Upper lobe of left lung (tissue), 6 donors: ENCODE measurements around the gene VOPP1. TPM values are rescaled to one million over a fixed set of nuclear protein-coding genes. Genes with fewer than 3 reads are reported as not detected.

ENCODE experiments used
- ATAC-seq, 2 donors: fragments of 200-7000 bp; cut with Tn5 transposase; one replicate each; pipeline ENCODE4 v1.9.1; 2022; ENCODE audit warnings: mild to moderate bottlenecking in 2 of 2, moderate library complexity in 2 of 2; ENCODE audit not compliant: low FRiP score in 2 of 2
- DNase-seq, 2 donors: peaks; one replicate each; pipeline ENCODE4 v3.0.0-alpha.2; 2019 to 2020
- H3K27ac ChIP-seq, 4 donors: fragments of 200-600 bp; sonication (generic); one replicate each; pipeline ENCODE4 v1.5.1; 2016 to 2019
- H3K27me3 ChIP-seq, 4 donors: fragments of 200-600 bp; sonication (generic); one replicate each; pipeline ENCODE4 v1.5.1; 2017 to 2019
- H3K36me3 ChIP-seq, 4 donors: fragments of 200-600 bp; sonication (generic); one replicate each; pipeline ENCODE4 v1.5.1; 2016 to 2019
- H3K4me1 ChIP-seq, 4 donors: fragments of 200-600 bp; sonication (generic); one replicate each; pipeline ENCODE4 v1.5.1; 2018 to 2019
- H3K4me3 ChIP-seq, 4 donors: fragments of 200-600 bp; sonication (generic); one replicate each; pipeline ENCODE4 v1.5.1; 2017 to 2019; ENCODE audit warnings: mild to moderate bottlenecking in 2 of 4, moderate library complexity in 1 of 4
- H3K9me3 ChIP-seq, 4 donors: fragments of 200-600 bp; sonication (generic); one replicate each; pipeline ENCODE4 v1.5.1; 2018 to 2019
- CTCF ChIP-seq, 6 experiments: fragments of 450-650 bp in 4 of 6; fragments of 200-600 bp in 2 of 6; sonication (generic) in 2 of 6; IDR thresholded peaks; one replicate each; pipeline ENCODE4 v1.5.1; 2016 to 2019; ENCODE audit warnings: antibody characterized with exemption in 6 of 6
- EP300 ChIP-seq, 4 donors: sonication (generic); formaldehyde crosslinking; IDR thresholded peaks; one replicate each; pipeline ENCODE4 v1.5.1; 2017; ENCODE audit warnings: antibody characterized with exemption in 4 of 4, control low read depth in 2 of 4
- POLR2A ChIP-seq, 4 donors: fragments of 450-650 bp; IDR thresholded peaks; one replicate each; pipeline ENCODE4 v1.5.1; 2016 to 2017; ENCODE audit warnings: antibody characterized with exemption in 4 of 4, mild to moderate bottlenecking in 2 of 4
- POLR2AphosphoS5 ChIP-seq, 2 donors: sonication (generic); formaldehyde crosslinking; IDR thresholded peaks; one replicate each; pipeline ENCODE4 v1.5.1; 2017; ENCODE audit warnings: antibody characterized with exemption in 2 of 2
- WGBS, 2 donors: methylation state at CpG; one replicate each; pipeline ENCODE4 v1.1.5; 2017 to 2018; 5-methylcytosine and 5-hydroxymethylcytosine counted together
- total RNA-seq, 6 donors: library from RNA; depleted of rRNA in 4 of 6; stranded (reverse); fragments of >200 nt in 4 of 6; gene quantifications; one replicate each; pipeline versions ENCODE4 v1.1.0 to v1.2.1, GENCODE V29; 2016 to 2021
- donor health status: DM: no; HTN: no; CAD: no; lungs with moderate emphysema.
- donor health status: DM: no; HTN: yes; CAD: no; lungs with severe emphysema.

The VOPP1 gene
- total RNA-seq, 6 donors from 2014 or later, result 27.2 to 67.6 (median 45.0) TPM

- H3K9me3 ChIP-seq, result no peaks in the 10 kb centered on the region
- 81 to 90% methylated on average over 1 of the region's 1 CpG for WGBS, 2 donors
- H3K27me3 ChIP-seq, result no peaks in the 10 kb centered on the region
- TF ChIP-seq POLR2AphosphoS5 (IDR thresholded peaks at IDR 0.05) (no peak), EP300 (IDR thresholded peaks at IDR 0.05) (no peak), CTCF (IDR thresholded peaks at IDR 0.05) (no peak), POLR2A (IDR thresholded peaks at IDR 0.05) (no peak)
- H3K36me3 ChIP-seq, result no peaks in the 10 kb centered on the region
- no peak for DNase-seq
- H3K4me1 ChIP-seq, result peaks cover 0 to 6% (median 2%) of the 10 kb centered on the region in 4 donors
- ATAC-seq, result no peak
- no peak overlapping the region for H3K27ac ChIP-seq
- no peak overlapping the region for H3K4me3 ChIP-seq
Observed at GRCh38 chr7:55592492-55592891, 20.2 kb upstream of the VOPP1 start.

DNA sequence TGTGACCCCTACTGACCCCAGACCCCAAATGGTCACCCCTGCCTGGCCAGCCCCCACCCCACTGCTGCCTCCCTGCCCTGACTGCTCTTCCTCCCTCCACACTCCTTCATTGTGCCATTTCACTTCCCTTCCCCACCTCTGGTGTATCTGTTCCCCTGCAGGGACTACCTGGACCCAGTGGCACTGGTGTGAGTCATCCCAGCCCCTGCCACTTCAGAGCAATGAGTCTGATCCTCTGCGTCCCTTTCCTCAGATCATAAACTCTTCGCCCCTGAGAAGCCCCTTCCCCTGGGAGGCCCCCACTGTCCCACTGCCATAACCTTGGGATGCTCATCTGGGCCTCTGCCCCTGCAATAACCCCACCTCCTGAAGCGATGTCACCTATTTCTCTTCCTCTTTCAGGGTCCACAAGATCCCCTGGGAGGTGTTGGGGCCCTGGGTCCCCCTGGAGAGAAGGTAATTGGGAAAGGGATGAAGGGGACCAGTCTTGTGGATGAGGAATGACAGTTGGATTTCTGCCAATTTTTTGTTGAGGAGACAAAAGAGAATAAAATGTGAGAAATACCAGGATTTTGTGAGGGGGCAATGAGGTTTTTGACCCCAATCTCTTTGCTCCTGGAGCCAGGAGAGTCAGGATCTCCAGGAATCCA, 19.1 kb upstream of the VOPP1 start:
- 83 to 84% methylated on average over 3 of the region's 3 CpGs for WGBS, 2 donors
- ATAC-seq, result no peak
- no peak overlapping the region for H3K4me3 ChIP-seq

GRCh38 chr7:55590517-55591281, 18.4 kb upstream of the VOPP1 start:
- DNase-seq, result no peak
- WGBS, 2 donors, result 76 to 92% methylated on average over 6 to 8 of the region's 8 CpGs
- H3K27me3 ChIP-seq, result no peaks in the 10 kb centered on the region

More for the DNA sequence above, 19.1 kb upstream of the VOPP1 start:
- Histone ChIP-seq H3K27ac (no peak overlapping the region), H3K4me1 (peaks cover 0 to 6% (median 2%) of the 10 kb centered on the region in 4 donors), H3K9me3 (no peaks in the 10 kb centered on the region), H3K36me3 (no peaks in the 10 kb centered on the region), H3K27me3 (no peaks in the 10 kb centered on the region)
- TF ChIP-seq CTCF (IDR thresholded peaks at IDR 0.05), result no peak
- no peak for TF ChIP-seq POLR2AphosphoS5 (IDR thresholded peaks at IDR 0.05)
- TF ChIP-seq POLR2A (IDR thresholded peaks at IDR 0.05), result no peak
- DNase-seq, result no peak

GRCh38 chr7:55589905-55590304, 17.6 kb upstream of the VOPP1 start:
- Histone ChIP-seq H3K27me3 (no peaks in the 10 kb centered on the region), H3K4me3 (no peak overlapping the region), H3K9me3 (no peaks in the 10 kb centered on the region), H3K36me3 (no peaks in the 10 kb centered on the region), H3K4me1 (peaks cover 0 to 6% (median 2%) of the 10 kb centered on the region in 4 donors), H3K27ac (no peak overlapping the region)
- DNase-seq (no peak), ATAC-seq (no peak)
- TF ChIP-seq POLR2AphosphoS5 (IDR thresholded peaks at IDR 0.05) (no peak), POLR2A (IDR thresholded peaks at IDR 0.05) (no peak), CTCF (IDR thresholded peaks at IDR 0.05) (no peak), EP300 (IDR thresholded peaks at IDR 0.05) (no peak)
- 100% methylated on average over 1 of the region's 1 CpG for WGBS, 2 donors

More at GRCh38 chr7:55590517-55591281, 18.4 kb upstream of the VOPP1 start:
- Histone ChIP-seq H3K36me3 (no peaks in the 10 kb centered on the region), H3K4me1 (peaks cover 0 to 6% (median 2%) of the 10 kb centered on the region in 4 donors), H3K27ac (no peak overlapping the region), H3K4me3 (no peak overlapping the region), H3K9me3 (no peaks in the 10 kb centered on the region)
- TF ChIP-seq POLR2A (IDR thresholded peaks at IDR 0.05) (no peak), CTCF (IDR thresholded peaks at IDR 0.05) (no peak), EP300 (IDR thresholded peaks at IDR 0.05) (no peak), POLR2AphosphoS5 (IDR thresholded peaks at IDR 0.05) (no peak)
- ATAC-seq, result no peak
